ENCODE data around the gene GIGYF1. TPM values are rescaled to one million over a fixed set of nuclear protein-coding genes. Genes with fewer than 3 reads are reported as not detected.
A peak's percentile ranks its signal among the peaks of the same experiment; 100 is the strongest.
"Not testable (repeated sequence)": the region's sequence is repeated elsewhere in the genome, so short reads cannot be mapped to it uniquely, and the experiment has no call there.

The GIGYF1 gene
- polyA plus RNA-seq, 1 experiment = 4.4 TPM

GRCh38 chr7:100720279-100720670 lies 26.2 kb upstream of the GIGYF1 start, which contains the start of gene EPO:
Gene EPO, plus strand, starts transcription at chr7:100720468. Its CDS starts 513 bp downstream, at chr7:100720981.
- no peak for TF ChIP-seq CTCF (IDR thresholded peaks at IDR 0.05; ENCODE audit: low read depth, low read length)
- CTCF ChIA-PET = interaction anchor here (1.0 to 3.9 kb wide), 3 partner anchors 12 to 131 kb away, joined by 3 to 37 read pairs (median 3); partner anchors contain the start of gene SLC12A9

GRCh38 chr7:100719523-100720278 lies 25.7 kb upstream of the GIGYF1 start:
- peaks cover 59% of the 10 kb centered on the region for H3K27me3 ChIP-seq (ENCODE audit: control insufficient read depth, insufficient read depth, low read length)
- TF ChIP-seq CTCF (IDR thresholded peaks at IDR 0.05; ENCODE audit: low read depth, low read length) = peak; percentile 49
- POLR2A ChIA-PET = interaction anchor here (1.3 kb wide), 1 partner anchor 133 kb away, joined by 7 read pairs; the partner anchor contains the start of gene SLC12A9

More at GRCh38 chr7:100720279-100720670, 26.2 kb upstream of the GIGYF1 start, which contains the start of gene EPO:
- peaks cover 22% of the 10 kb centered on the region for H3K9me3 ChIP-seq (ENCODE audit: control insufficient read depth, insufficient read depth, low read length)
- DNase-seq (ENCODE audit: low read depth, low spot score) = no peak
- POLR2A ChIA-PET = interaction anchor here (1.3 kb wide), 1 partner anchor 132 kb away, joined by 7 read pairs; the partner anchor contains the start of gene SLC12A9
- peaks cover 54% of the 10 kb centered on the region for H3K27me3 ChIP-seq (ENCODE audit: control insufficient read depth, insufficient read depth, low read length)
- no peak within 1 kb of the TSS for H3K27ac ChIP-seq (ENCODE audit: low read depth, low read length)
- H3K4me3 ChIP-seq (ENCODE audit: low read depth, low read length) = peak within 1 kb of the TSS; percentile 2; the same call in 1 of the 2 replicates

GRCh38 chr7:100717073-100717472 lies 23.0 kb upstream of the GIGYF1 start:
- H3K4me3 ChIP-seq (ENCODE audit: low read depth, low read length); DNase-seq (ENCODE audit: low read depth, low spot score); POLR2A ChIA-PET; H3K27ac ChIP-seq (ENCODE audit: low read depth, low read length): not testable (repeated sequence)
- peaks cover 42% of the 10 kb centered on the region for H3K27me3 ChIP-seq (ENCODE audit: control insufficient read depth, insufficient read depth, low read length)
- H3K9me3 ChIP-seq (ENCODE audit: control insufficient read depth, insufficient read depth, low read length) = peaks cover 22% of the 10 kb centered on the region
- CTCF ChIA-PET = interaction anchor here (1.2 to 1.9 kb wide), 3 partner anchors 8 to 135 kb away, joined by 3 to 8 read pairs (median 4); partner anchors contain the start of genes POP7 and SLC12A9

More at GRCh38 chr7:100719523-100720278, 25.7 kb upstream of the GIGYF1 start:
- peak; percentile 11 for DNase-seq (ENCODE audit: low read depth, low spot score)
- Histone ChIP-seq H3K4me3 (ENCODE audit: low read depth, low read length) (no peak overlapping the region), H3K27ac (ENCODE audit: low read depth, low read length) (no peak overlapping the region), H3K9me3 (ENCODE audit: control insufficient read depth, insufficient read depth, low read length) (peaks cover 22% of the 10 kb centered on the region)
- CTCF ChIA-PET = interaction anchor here (0.7 to 3.9 kb wide), 7 partner anchors 8 to 358 kb away, joined by 3 to 37 read pairs (median 3); partner anchors contain the start of genes POP7 and SLC12A9

- no peak for TF ChIP-seq CTCF (IDR thresholded peaks at IDR 0.05; ENCODE audit: low read depth, low read length)
- Histone ChIP-seq H3K4me3 (ENCODE audit: low read depth, low read length) (no peak overlapping the region), H3K27ac (ENCODE audit: low read depth, low read length) (no peak overlapping the region), H3K9me3 (ENCODE audit: control insufficient read depth, insufficient read depth, low read length) (peaks cover 22% of the 10 kb centered on the region), H3K27me3 (ENCODE audit: control insufficient read depth, insufficient read depth, low read length) (peaks cover 20% of the 10 kb centered on the region)
- CTCF ChIA-PET = interaction anchor here (1.8 kb wide), 2 partner anchors 9 to 137 kb away, joined by 5 to 6 read pairs; partner anchors contain the start of genes POP7 and SLC12A9
- DNase-seq (ENCODE audit: low read depth, low spot score) = no peak
- POLR2A ChIA-PET = no interaction called here
These were observed 20.7 kb upstream of the GIGYF1 start for GRCh38 chr7:100714725-100715124.

GRCh38 chr7:100711369-100711768 lies 17.3 kb upstream of the GIGYF1 start:
- no peak overlapping the region for H3K27ac ChIP-seq (ENCODE audit: low read depth, low read length)
- no peaks in the 10 kb centered on the region; the same call in 1 of the 2 replicates for H3K9me3 ChIP-seq (ENCODE audit: control insufficient read depth, insufficient read depth, low read length)
- ChIA-PET CTCF (interaction anchor here (0.6 kb wide), 1 partner anchor 8 kb away, joined by 3 read pairs; no protein-coding TSS in a partner anchor), POLR2A (no interaction called here)
- no peak overlapping the region for H3K4me3 ChIP-seq (ENCODE audit: low read depth, low read length)
- DNase-seq (ENCODE audit: low read depth, low spot score) = no peak
- no peak for TF ChIP-seq CTCF (IDR thresholded peaks at IDR 0.05; ENCODE audit: low read depth, low read length)
- H3K27me3 ChIP-seq (ENCODE audit: control insufficient read depth, insufficient read depth, low read length) = peaks cover 7% of the 10 kb centered on the region

Measured in AG04450 (cell line).